HepG2 (cell line): ENCODE results near the gene SYNGR1.

Source experiments
- DPF2 ChIP-seq: sonication (generic); formaldehyde crosslinking; IDR thresholded peaks from 2 replicates; pipeline ENCODE4 v1.4.0; 2020; ENCODE audit warnings: mild to moderate bottlenecking, low read depth, missing genetic modification reagents, borderline replicate concordance
- EP300 ChIP-seq, 3 experiments: sonication (generic) in 1 of 3; formaldehyde crosslinking in 1 of 3; IDR thresholded peaks; 2 replicates each; pipeline versions ENCODE4 v1.5.1 to v1.6.1; 2011 to 2020; ENCODE audit warnings: low read depth in 2 of 3, low read length in 2 of 3, borderline replicate concordance in 1 of 3, improper control_type of control experiment in 1 of 3, mild to moderate bottlenecking in 1 of 3, missing genetic modification reagents in 1 of 3, moderate library complexity in 1 of 3
- GLI4 ChIP-seq: sonication (generic); formaldehyde crosslinking; IDR thresholded peaks from 2 replicates; pipeline ENCODE4 v1.5.1; 2020; ENCODE audit warnings: missing genetic modification reagents, mild to moderate bottlenecking, moderate library complexity, borderline replicate concordance
- HNRNPL ChIP-seq: fragments of 200-400 bp; formaldehyde crosslinking; IDR thresholded peaks from 2 replicates; pipeline ENCODE4 v1.6.1; 2017; ENCODE audit warnings: mild to moderate bottlenecking, low read depth, low read length
- REPIN1 ChIP-seq: sonication (generic); formaldehyde crosslinking; IDR thresholded peaks from 2 replicates; pipeline ENCODE4 v1.8.0; 2022; ENCODE audit warnings: missing genetic modification reagents, low read depth, mild to moderate bottlenecking, borderline replicate concordance
- TCF7L2 ChIP-seq: IDR thresholded peaks from 2 replicates; pipeline ENCODE4 v1.6.1; 2011; ENCODE audit warnings: mild to moderate bottlenecking, low read depth, low read length, moderate library complexity
- THYN1 ChIP-seq: sonication (generic); formaldehyde crosslinking; IDR thresholded peaks from 2 replicates; pipeline ENCODE4 v1.8.1; 2023; ENCODE audit warnings: low read depth, mild to moderate bottlenecking, moderate library complexity, missing genetic modification reagents, borderline replicate concordance
- ZFP37 ChIP-seq: sonication (generic); formaldehyde crosslinking; IDR thresholded peaks from 2 replicates; pipeline ENCODE4 v1.4.0; 2020; ENCODE audit warnings: missing genetic modification reagents, borderline replicate concordance
- ZNF629 ChIP-seq: sonication (generic); formaldehyde crosslinking; conservative IDR thresholded peaks from 2 replicates; pipeline ENCODE4 v1.5.0; 2020; ENCODE audit warnings: missing genetic modification reagents
- ZNF749 ChIP-seq: sonication (generic); formaldehyde crosslinking; IDR thresholded peaks from 2 replicates; pipeline ENCODE4 v1.8.0; 2022; ENCODE audit warnings: mild to moderate bottlenecking, missing genetic modification reagents, moderate library complexity, borderline replicate concordance
- TF ChIP-seq, protein P1 (sequence below): sonication (generic); formaldehyde crosslinking; IDR thresholded peaks from 2 replicates; pipeline ENCODE4 v1.5.0; 2020; ENCODE audit warnings: mild to moderate bottlenecking, missing genetic modification reagents, moderate library complexity
- TF ChIP-seq, protein P2 (sequence below): sonication (generic); formaldehyde crosslinking; IDR thresholded peaks from 2 replicates; pipeline ENCODE4 v1.9.0; 2021; ENCODE audit warnings: missing genetic modification reagents, mild to moderate bottlenecking, borderline replicate concordance
- TF ChIP-seq, protein P3 (sequence below): sonication (generic); formaldehyde crosslinking; IDR thresholded peaks from 2 replicates; pipeline ENCODE4 v1.4.0; 2020; ENCODE audit warnings: mild to moderate bottlenecking, low read depth, missing genetic modification reagents

DNA sequence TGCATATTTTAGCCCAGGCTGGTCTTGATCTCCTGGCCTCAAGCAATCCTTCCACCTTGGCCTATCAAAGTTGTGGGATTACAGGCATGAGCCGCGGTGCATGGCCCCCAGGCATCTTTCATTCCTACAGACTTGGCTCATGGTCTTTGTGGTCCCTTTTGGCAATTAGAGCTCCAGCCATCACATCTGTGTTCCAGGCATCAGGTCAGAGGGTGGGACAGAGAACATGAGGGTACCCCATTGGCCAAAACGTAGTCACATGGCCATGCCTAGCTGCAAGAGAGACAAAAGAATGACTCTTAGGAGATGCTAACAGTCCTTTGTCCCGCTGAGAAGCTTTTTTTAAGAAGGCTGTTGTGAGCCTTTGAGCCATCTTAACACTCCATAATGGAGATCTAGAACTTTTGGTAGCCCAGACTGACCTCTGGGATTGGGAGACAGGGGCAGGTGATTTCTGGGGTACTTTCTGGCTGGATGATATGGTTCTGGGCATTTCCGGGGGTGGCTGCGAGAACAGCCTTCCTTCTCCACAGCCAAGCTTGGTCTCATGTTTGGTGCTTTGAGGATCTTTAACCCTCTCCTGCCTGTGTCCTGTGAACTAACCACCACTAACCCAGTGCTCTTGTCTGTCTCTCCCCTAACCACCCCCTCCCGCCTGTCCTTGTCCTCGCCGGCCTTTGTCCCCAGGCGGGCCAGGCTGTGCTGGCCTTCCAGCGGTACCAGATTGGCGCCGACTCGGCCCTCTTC, 31.4 kb downstream of the SYNGR1 start:
- TF ChIP-seq THYN1, result no peak
- TF ChIP-seq GLI4 (CRISPR knock-in tag), result no peak
- TF ChIP-seq EP300 (IDR thresholded peaks at IDR 0.05; ENCODE audit: low read depth in 2 of 2, low read length in 2 of 2), result no peak
- TF ChIP-seq EP300 (CRISPR knock-in tag; IDR thresholded peaks at IDR 0.05; ENCODE audit: borderline replicate concordance), result no peak
- no peak for TF ChIP-seq HNRNPL
- no peak for TF ChIP-seq TCF7L2
- TF ChIP-seq, protein P1, sequence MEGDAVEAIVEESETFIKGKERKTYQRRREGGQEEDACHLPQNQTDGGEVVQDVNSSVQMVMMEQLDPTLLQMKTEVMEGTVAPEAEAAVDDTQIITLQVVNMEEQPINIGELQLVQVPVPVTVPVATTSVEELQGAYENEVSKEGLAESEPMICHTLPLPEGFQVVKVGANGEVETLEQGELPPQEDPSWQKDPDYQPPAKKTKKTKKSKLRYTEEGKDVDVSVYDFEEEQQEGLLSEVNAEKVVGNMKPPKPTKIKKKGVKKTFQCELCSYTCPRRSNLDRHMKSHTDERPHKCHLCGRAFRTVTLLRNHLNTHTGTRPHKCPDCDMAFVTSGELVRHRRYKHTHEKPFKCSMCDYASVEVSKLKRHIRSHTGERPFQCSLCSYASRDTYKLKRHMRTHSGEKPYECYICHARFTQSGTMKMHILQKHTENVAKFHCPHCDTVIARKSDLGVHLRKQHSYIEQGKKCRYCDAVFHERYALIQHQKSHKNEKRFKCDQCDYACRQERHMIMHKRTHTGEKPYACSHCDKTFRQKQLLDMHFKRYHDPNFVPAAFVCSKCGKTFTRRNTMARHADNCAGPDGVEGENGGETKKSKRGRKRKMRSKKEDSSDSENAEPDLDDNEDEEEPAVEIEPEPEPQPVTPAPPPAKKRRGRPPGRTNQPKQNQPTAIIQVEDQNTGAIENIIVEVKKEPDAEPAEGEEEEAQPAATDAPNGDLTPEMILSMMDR (CRISPR knock-in tag), result no peak
- TF ChIP-seq DPF2 (CRISPR knock-in tag), result no peak
- no peak for TF ChIP-seq REPIN1
- TF ChIP-seq, protein P2, sequence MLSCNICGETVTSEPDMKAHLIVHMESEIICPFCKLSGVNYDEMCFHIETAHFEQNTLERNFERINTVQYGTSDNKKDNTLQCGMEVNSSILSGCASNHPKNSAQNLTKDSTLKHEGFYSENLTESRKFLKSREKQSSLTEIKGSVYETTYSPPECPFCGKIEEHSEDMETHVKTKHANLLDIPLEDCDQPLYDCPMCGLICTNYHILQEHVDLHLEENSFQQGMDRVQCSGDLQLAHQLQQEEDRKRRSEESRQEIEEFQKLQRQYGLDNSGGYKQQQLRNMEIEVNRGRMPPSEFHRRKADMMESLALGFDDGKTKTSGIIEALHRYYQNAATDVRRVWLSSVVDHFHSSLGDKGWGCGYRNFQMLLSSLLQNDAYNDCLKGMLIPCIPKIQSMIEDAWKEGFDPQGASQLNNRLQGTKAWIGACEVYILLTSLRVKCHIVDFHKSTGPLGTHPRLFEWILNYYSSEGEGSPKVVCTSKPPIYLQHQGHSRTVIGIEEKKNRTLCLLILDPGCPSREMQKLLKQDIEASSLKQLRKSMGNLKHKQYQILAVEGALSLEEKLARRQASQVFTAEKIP (CRISPR knock-in tag), result no peak
- TF ChIP-seq, protein P3, sequence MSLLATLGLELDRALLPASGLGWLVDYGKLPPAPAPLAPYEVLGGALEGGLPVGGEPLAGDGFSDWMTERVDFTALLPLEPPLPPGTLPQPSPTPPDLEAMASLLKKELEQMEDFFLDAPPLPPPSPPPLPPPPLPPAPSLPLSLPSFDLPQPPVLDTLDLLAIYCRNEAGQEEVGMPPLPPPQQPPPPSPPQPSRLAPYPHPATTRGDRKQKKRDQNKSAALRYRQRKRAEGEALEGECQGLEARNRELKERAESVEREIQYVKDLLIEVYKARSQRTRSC, result no peak
- TF ChIP-seq ZNF629 (CRISPR knock-in tag), result no peak
- TF ChIP-seq ZFP37 (CRISPR knock-in tag), result no peak
- no peak for TF ChIP-seq ZNF749 (CRISPR knock-in tag)
